Measurements from ENCODE around the gene SRCAP. TPM values are rescaled to one million over a fixed set of nuclear protein-coding genes. Genes with fewer than 3 reads are reported as not detected.
A peak's percentile ranks its signal among the peaks of the same experiment; 100 is the strongest.
"Not testable (repeated sequence)": the region's sequence is repeated elsewhere in the genome, so short reads cannot be mapped to it uniquely, and the experiment has no call there.

The SRCAP gene
- total RNA-seq, 4 donors from 2014 or later: 43.8 to 135 (median 71.3) TPM

GRCh38 chr16:30698139-30698815 lies 694 bp upstream of the SRCAP start:
- DNase-seq: peak; percentile 99
- Histone ChIP-seq H3K9me3 (no peaks in the 10 kb centered on the region), H3K27ac (peak overlapping the region; percentile 98 to 100 (median 99)), H3K36me3 (peaks cover 0 to 26% (median 9%) of the 10 kb centered on the region in 4 donors), H3K4me1 (peaks cover 9 to 24% (median 14%) of the 10 kb centered on the region in 4 donors), H3K27me3 (no peaks in the 10 kb centered on the region), H3K4me3 (peak overlapping the region; percentile 79 to 96 (median 86))
- 0% methylated on average over 1 to 50 of the region's 76 CpGs for WGBS, 2 donors (ENCODE audit: low coverage in 1 of 2)
- peak; percentile 94 for TF ChIP-seq POLR2A (IDR thresholded peaks at IDR 0.05)
- no peak for TF ChIP-seq EP300 (IDR thresholded peaks at IDR 0.05; ENCODE audit: low read depth)
- TF ChIP-seq POLR2AphosphoS5 (IDR thresholded peaks at IDR 0.05): peak; percentile 79 to 93 (median 91)
- no peak for TF ChIP-seq CTCF (IDR thresholded peaks at IDR 0.05)
- in situ Hi-C loops (cut with MboI; ENCODE audit: low pct_ligation_motif_present in 1 of 4, low pct_unique_long_range_greater_than_20kb in 1 of 4, low sequenced_read_pairs in 3 of 4): loop anchor here in 1 of 4 donors (10.0 kb wide), 1 partner anchor 53 kb away; no protein-coding TSS in a partner anchor
- intact Hi-C loops (cut with DNase I; ENCODE audit: low total_unique reads): no loop called here

GRCh38 chr16:30699615-30700099 lies 686 bp downstream of the SRCAP start:
- WGBS, 2 donors (ENCODE audit: low coverage in 1 of 2): 22 to 39% methylated on average over 7 to 8 of the region's 8 CpGs
- TF ChIP-seq POLR2A (IDR thresholded peaks at IDR 0.05) (no peak), CTCF (IDR thresholded peaks at IDR 0.05) (no peak), POLR2AphosphoS5 (IDR thresholded peaks at IDR 0.05) (no peak), EP300 (IDR thresholded peaks at IDR 0.05; ENCODE audit: low read depth) (no peak)
- DNase-seq: no peak
- H3K27ac ChIP-seq: peak overlapping the region; percentile 98 to 100 (median 99)
- H3K4me1 ChIP-seq: peaks cover 9 to 21% (median 13%) of the 10 kb centered on the region in 4 donors
- H3K4me3 ChIP-seq: peak overlapping the region; percentile 79 to 96 (median 86)
- peaks cover 0 to 40% (median 15%) of the 10 kb centered on the region in 4 donors for H3K36me3 ChIP-seq
- no peaks in the 10 kb centered on the region for H3K9me3 ChIP-seq
- intact Hi-C loops (cut with DNase I; ENCODE audit: low total_unique reads) (loop anchor here (10.0 kb wide), 1 partner anchor 65 kb away; the partner anchor contains the start of genes CFAP119 and RNF40), in situ Hi-C loops (cut with MboI; ENCODE audit: low pct_ligation_motif_present in 1 of 4, low pct_unique_long_range_greater_than_20kb in 1 of 4, low sequenced_read_pairs in 3 of 4) (loop anchor here in 1 of 4 donors (10.0 kb wide), 1 partner anchor 55 kb away; no protein-coding TSS in a partner anchor)
- no peaks in the 10 kb centered on the region for H3K27me3 ChIP-seq

- H3K36me3 ChIP-seq: peaks cover 0 to 48% (median 20%) of the 10 kb centered on the region in 4 donors
- no peak for TF ChIP-seq CTCF (IDR thresholded peaks at IDR 0.05)
- no peak for TF ChIP-seq EP300 (IDR thresholded peaks at IDR 0.05; ENCODE audit: low read depth)
- no peak for TF ChIP-seq POLR2A (IDR thresholded peaks at IDR 0.05)
- no peak for DNase-seq
- H3K27ac ChIP-seq: no peak overlapping the region
- H3K9me3 ChIP-seq: no peaks in the 10 kb centered on the region
- H3K27me3 ChIP-seq: no peaks in the 10 kb centered on the region
- in situ Hi-C loops (cut with MboI; ENCODE audit: low pct_ligation_motif_present in 1 of 4, low pct_unique_long_range_greater_than_20kb in 1 of 4, low sequenced_read_pairs in 3 of 4): no loop called here
- peaks cover 9 to 21% (median 13%) of the 10 kb centered on the region in 4 donors for H3K4me1 ChIP-seq
- intact Hi-C loops (cut with DNase I; ENCODE audit: low total_unique reads): loop anchor here (10.0 kb wide), 1 partner anchor 64 kb away; the partner anchor contains the start of genes CFAP119 and RNF40
- H3K4me3 ChIP-seq: no peak overlapping the region
- WGBS, 2 donors (ENCODE audit: low coverage in 1 of 2): 72 to 79% methylated on average over 6 to 9 of the region's 9 CpGs
Observed at GRCh38 chr16:30700491-30700890, 1.5 kb downstream of the SRCAP start.

- in situ Hi-C loops (cut with MboI; ENCODE audit: low pct_ligation_motif_present in 1 of 4, low pct_unique_long_range_greater_than_20kb in 1 of 4, low sequenced_read_pairs in 3 of 4): no loop called here
- WGBS, 2 donors (ENCODE audit: low coverage in 1 of 2): 86 to 89% methylated on average over 5 of the region's 5 CpGs
- Histone ChIP-seq H3K4me1 (peaks cover 9 to 21% (median 13%) of the 10 kb centered on the region in 4 donors), H3K4me3 (no peak overlapping the region), H3K27me3 (no peaks in the 10 kb centered on the region), H3K9me3 (no peaks in the 10 kb centered on the region), H3K36me3 (peaks cover 0 to 53% (median 22%) of the 10 kb centered on the region in 4 donors), H3K27ac (no peak overlapping the region)
- DNase-seq: no peak
- no peak for TF ChIP-seq CTCF (IDR thresholded peaks at IDR 0.05)
- TF ChIP-seq EP300 (IDR thresholded peaks at IDR 0.05; ENCODE audit: low read depth): no peak
- no peak for TF ChIP-seq POLR2AphosphoS5 (IDR thresholded peaks at IDR 0.05)
- no peak for TF ChIP-seq POLR2A (IDR thresholded peaks at IDR 0.05)
- intact Hi-C loops (cut with DNase I; ENCODE audit: low total_unique reads): loop anchor here (10.0 kb wide), 1 partner anchor 64 kb away; the partner anchor contains the start of genes CFAP119 and RNF40
Observed at GRCh38 chr16:30700971-30701370, 2.0 kb downstream of the SRCAP start.

- in situ Hi-C loops (cut with MboI; ENCODE audit: low pct_ligation_motif_present in 1 of 4, low pct_unique_long_range_greater_than_20kb in 1 of 4, low sequenced_read_pairs in 3 of 4); H3K9me3 ChIP-seq; DNase-seq; H3K27ac ChIP-seq; H3K4me3 ChIP-seq; H3K27me3 ChIP-seq: not testable (repeated sequence)
- WGBS, 2 donors (ENCODE audit: low coverage in 1 of 2): 64 to 93% methylated on average over 1 to 12 of the region's 12 CpGs
- Histone ChIP-seq H3K36me3 (peaks cover 0 to 74% (median 32%) of the 10 kb centered on the region in 4 donors), H3K4me1 (peaks cover 6 to 15% (median 12%) of the 10 kb centered on the region in 4 donors)
- intact Hi-C loops (cut with DNase I; ENCODE audit: low total_unique reads): loop anchor here (10.0 kb wide), 1 partner anchor 62 kb away; the partner anchor contains the start of genes CFAP119 and RNF40
Observed at GRCh38 chr16:30703071-30703470, 4.1 kb downstream of the SRCAP start.

Data from transverse colon (tissue), 4 donors.